ENCODE measurements around the gene TTC24. TPM values are rescaled to one million over a fixed set of nuclear protein-coding genes. Genes with fewer than 3 reads are reported as not detected.
A peak's percentile ranks its signal among the peaks of the same experiment; 100 is the strongest.
"Not testable (repeated sequence)": the region's sequence is repeated elsewhere in the genome, so short reads cannot be mapped to it uniquely, and the experiment has no call there.

The TTC24 gene
- total RNA-seq, 1 donor from 2014 or later, result not detected

GRCh38 chr1:156608981-156609380, 29.5 kb downstream of the TTC24 start:
- Histone ChIP-seq H3K27me3 (ENCODE audit: low read depth) (peaks cover 15% of the 10 kb centered on the region), H3K27ac (no peak overlapping the region), H3K9me3 (no peaks in the 10 kb centered on the region), H3K4me1 (no peaks in the 10 kb centered on the region), H3K4me3 (no peak overlapping the region), H3K36me3 (no peaks in the 10 kb centered on the region)
- DNase-seq (no peak), ATAC-seq (peak; percentile 71 to 73)
- intact Hi-C loops (cut with DNase I), result no loop called here
- TF ChIP-seq CTCF (IDR thresholded peaks at IDR 0.05), result peak; percentile 23

- not testable (repeated sequence) for DNase-seq, H3K4me1 ChIP-seq
These were observed 30.5 kb downstream of the TTC24 start for GRCh38 chr1:156610072-156610471.

GRCh38 chr1:156612666-156613065, 33.1 kb downstream of the TTC24 start:
- no peak for ATAC-seq
- DNase-seq, result no peak
- no peak for TF ChIP-seq CTCF (IDR thresholded peaks at IDR 0.05)
- no peak overlapping the region for H3K27ac ChIP-seq
- peaks cover 22% of the 10 kb centered on the region for H3K27me3 ChIP-seq (ENCODE audit: low read depth)
- no peaks in the 10 kb centered on the region for H3K36me3 ChIP-seq
- no peak overlapping the region for H3K4me3 ChIP-seq
- no peaks in the 10 kb centered on the region for H3K9me3 ChIP-seq
- intact Hi-C loops (cut with DNase I), result no loop called here
- peaks cover 15% of the 10 kb centered on the region for H3K4me1 ChIP-seq

More at GRCh38 chr1:156610072-156610471, 30.5 kb downstream of the TTC24 start:
- H3K9me3 ChIP-seq; intact Hi-C loops (cut with DNase I); H3K36me3 ChIP-seq; H3K4me3 ChIP-seq; H3K27ac ChIP-seq; ATAC-seq: not testable (repeated sequence)
- peaks cover 15% of the 10 kb centered on the region for H3K27me3 ChIP-seq (ENCODE audit: low read depth)

GRCh38 chr1:156615946-156616345, 36.4 kb downstream of the TTC24 start:
- H3K4me3 ChIP-seq, result no peak overlapping the region
- H3K27ac ChIP-seq, result peak overlapping the region; percentile 46
- peaks cover 18% of the 10 kb centered on the region for H3K27me3 ChIP-seq (ENCODE audit: low read depth)
- peaks cover 15% of the 10 kb centered on the region for H3K4me1 ChIP-seq
- H3K9me3 ChIP-seq, result no peaks in the 10 kb centered on the region
- intact Hi-C loops (cut with DNase I), result no loop called here
- no peaks in the 10 kb centered on the region for H3K36me3 ChIP-seq
- TF ChIP-seq CTCF (IDR thresholded peaks at IDR 0.05), result no peak
- no peak for DNase-seq
- ATAC-seq, result no peak

- H3K36me3 ChIP-seq, result no peaks in the 10 kb centered on the region
- no peak overlapping the region for H3K4me3 ChIP-seq
- peak overlapping the region; percentile 46 for H3K27ac ChIP-seq
- peak in 1 of 2 donors; percentile 32 for ATAC-seq
- intact Hi-C loops (cut with DNase I), result no loop called here
- TF ChIP-seq CTCF (IDR thresholded peaks at IDR 0.05), result peak; percentile 9
- peaks cover 16% of the 10 kb centered on the region for H3K27me3 ChIP-seq (ENCODE audit: low read depth)
- no peak for DNase-seq
- peaks cover 15% of the 10 kb centered on the region for H3K4me1 ChIP-seq
- H3K9me3 ChIP-seq, result no peaks in the 10 kb centered on the region
These were observed 36.9 kb downstream of the TTC24 start for GRCh38 chr1:156616463-156616862.

- H3K4me1 ChIP-seq, result peaks cover 19% of the 10 kb centered on the region
- H3K9me3 ChIP-seq, result no peaks in the 10 kb centered on the region
- intact Hi-C loops (cut with DNase I), result no loop called here
- DNase-seq (no peak), ATAC-seq (no peak)
- H3K4me3 ChIP-seq, result no peak within 1 kb of the TSS
- H3K27me3 ChIP-seq (ENCODE audit: low read depth), result peaks cover 39% of the 10 kb centered on the region
- H3K27ac ChIP-seq, result no peak within 1 kb of the TSS
- H3K36me3 ChIP-seq, result no peaks in the 10 kb centered on the region
- no peak for TF ChIP-seq CTCF (IDR thresholded peaks at IDR 0.05)
These were observed 39.5 kb downstream of the TTC24 start, which contains the start of gene HAPLN2 for GRCh38 chr1:156618853-156619581. TSS of gene HAPLN2 (plus strand) at chr1:156619415. CDS start at chr1:156623491, 4,076 bp downstream.
